ENCODE measurements around the gene PTPRM. TPM values are rescaled to one million over a fixed set of nuclear protein-coding genes. Genes with fewer than 3 reads are reported as not detected.

PTPRM gene
- total RNA-seq, 1 donor from 2014 or later = 104 TPM

DNA sequence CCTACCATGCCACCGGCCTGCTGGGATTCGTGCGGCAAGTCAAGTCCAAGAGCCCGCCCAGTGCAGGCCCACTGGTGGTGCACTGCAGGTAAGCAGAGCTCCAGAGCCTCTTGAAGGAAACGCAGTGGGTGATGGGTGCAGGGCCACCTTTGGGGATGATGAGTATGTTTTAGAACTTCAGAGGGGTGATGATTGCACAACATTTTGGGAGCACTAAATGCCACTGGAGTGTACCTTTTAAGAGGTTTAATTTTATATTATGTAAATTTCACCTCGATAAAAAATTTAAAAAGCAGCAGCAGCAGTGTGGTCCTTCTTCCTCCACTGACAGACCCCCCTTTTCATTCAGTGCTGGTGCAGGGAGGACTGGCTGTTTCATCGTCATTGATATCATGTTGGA is 809.0 kb downstream of the PTPRM start:
- DNase-seq = no peak

DNA sequence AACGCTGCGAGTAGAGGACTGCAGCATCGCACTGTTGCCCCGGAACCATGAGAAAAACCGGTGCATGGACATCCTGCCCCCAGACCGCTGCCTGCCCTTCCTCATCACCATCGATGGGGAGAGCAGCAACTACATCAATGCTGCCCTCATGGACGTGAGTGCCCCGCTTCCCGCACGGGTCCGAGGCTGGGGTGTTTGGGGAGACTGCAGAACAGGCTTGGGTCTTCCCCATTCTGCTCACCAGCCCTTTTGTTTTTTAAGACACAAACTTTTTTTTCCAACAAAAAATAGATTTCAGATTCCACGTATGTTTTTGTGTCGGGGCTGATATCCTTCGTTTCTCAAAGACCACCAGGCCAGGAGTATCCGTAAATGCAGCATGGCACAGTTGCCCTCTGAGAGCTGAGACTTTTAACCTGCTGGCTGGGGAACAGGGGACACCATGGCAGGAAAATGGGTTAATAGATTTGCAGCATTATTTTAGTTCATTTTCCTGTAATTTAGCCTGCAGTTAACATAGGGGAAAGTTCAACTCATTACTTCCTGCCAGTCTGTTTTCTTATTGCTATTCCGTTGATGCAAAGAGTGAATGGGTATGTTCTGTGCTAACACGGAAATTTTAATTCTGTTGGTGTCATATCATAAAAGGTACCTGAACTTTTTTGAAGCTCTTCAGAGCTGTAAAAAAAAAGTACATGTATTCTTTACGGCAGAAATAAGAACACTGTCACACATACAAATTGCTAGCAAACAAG is 812.2 kb downstream of the PTPRM start:
- DNase-seq = peak; percentile 26

- DNase-seq = no peak
Observed at GRCh38 chr18:8380006-8380405, 812.9 kb downstream of the PTPRM start.

DNA sequence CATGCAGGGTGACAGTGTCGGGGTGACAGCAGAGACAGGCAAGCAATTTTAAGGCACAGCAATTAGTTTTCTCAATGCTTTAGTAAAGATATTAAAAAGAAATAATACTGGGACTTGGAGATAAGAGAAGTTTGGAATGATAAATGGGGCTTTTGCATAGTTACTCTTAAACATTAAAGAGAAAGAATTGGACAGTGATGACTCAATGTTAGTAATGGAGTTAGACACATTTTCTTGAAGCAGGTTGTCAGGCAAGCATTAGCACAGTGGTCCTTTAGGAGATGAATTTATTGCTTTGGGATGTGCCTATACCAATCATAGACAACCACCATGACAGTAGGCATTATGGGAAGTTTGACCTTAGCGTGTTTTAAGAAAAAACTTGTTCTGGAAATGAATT is 813.8 kb downstream of the PTPRM start:
- DNase-seq = no peak

- no peak for DNase-seq
Observed at GRCh38 chr18:8381821-8382459, 814.8 kb downstream of the PTPRM start.

GRCh38 chr18:8385400-8385799 is 818.3 kb downstream of the PTPRM start:
- no peak for DNase-seq

DNA sequence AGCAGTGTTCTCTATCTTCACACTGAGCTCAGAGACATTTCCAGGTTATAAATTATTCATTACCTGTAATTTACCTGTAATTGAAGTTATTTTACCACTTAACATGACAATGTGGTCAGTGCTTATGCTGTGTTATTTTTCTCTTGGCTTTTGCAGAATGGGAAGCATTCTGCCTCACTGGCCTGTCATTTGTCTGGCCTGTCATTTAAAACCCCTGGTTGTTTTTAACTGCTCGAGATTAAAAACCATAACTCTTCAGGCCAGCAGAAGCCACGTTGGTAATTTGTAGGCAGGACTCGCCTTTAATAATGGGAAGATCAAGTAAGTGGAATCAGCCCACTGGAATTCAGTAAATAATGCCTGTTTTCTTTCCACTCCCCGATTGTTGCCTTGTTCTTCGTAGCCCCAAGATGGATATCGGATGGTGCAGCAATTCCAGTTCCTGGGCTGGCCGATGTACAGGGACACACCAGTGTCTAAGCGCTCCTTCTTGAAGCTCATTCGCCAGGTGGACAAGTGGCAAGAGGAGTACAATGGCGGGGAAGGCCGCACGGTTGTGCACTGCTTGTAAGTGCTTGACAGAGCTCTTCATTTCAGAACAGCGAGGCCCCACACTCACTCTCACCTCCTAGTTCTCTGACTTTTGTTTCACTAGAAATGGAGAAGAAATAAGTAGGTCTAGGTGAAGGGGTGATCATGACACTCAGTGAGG is 819.7 kb downstream of the PTPRM start:
- no peak for DNase-seq

DNA sequence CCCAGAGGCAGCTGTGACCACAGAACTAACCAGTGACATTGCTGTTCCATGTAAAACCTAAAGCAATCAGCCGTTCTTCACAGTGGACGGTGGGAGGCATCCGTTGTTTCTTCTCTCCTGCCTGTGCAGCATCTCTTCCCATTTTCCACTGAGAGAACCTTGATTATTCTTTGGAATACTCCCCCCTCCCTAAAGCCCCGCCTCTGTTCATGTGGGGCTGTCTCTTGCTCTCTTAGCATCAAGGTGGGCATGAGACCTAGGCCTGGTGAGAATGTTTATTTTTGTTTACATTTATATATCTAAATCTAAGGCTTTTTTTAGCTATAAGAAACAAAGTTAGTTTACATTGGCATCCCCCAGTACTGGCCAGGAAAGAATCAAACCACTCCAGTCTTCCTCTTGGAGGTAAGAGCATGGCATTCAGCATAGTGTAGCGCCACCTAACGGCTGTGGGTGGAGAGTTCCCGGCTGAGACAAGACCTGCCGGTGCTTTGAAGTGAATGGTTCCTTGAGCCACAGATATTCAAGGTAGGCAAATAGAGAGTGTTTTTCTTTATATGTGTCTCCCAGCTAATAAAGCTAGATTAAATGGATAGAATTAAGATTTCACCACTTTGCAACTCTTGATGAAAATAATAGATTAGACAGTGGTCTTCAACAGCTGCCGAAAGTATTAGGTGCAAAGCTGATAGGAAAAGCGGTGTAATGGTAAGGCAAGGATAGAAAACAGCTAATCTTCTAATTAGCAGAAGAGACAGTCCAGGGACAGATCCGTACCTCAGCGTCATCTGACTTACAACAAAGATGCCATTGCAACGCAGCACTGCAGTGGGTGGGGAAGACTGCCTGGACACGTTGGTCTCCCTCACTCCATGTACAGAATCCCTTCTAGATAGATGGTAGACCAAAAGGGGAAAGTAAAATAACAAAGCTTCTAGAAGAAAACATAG is 822.5 kb downstream of the PTPRM start:
- DNase-seq = peak; percentile 91

DNA sequence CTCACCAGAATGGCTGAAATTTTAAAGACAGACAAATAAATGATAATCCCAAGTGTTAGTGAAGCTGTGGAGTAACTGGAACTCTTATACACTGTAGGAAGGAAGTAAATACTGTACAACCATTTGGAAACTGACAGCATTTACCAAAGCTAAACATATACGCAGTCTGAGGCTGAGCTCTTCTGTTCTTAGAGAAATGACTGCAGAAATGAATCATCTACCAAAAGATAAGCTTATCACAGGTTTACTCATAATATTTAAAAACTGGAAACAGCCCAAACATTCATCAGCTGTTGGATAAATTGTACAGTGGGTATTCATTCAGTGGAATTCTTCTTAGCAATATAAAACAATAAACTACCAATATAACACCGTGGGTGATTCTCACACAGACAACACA is 824.0 kb downstream of the PTPRM start:
- peak; percentile 2 for DNase-seq

DNA sequence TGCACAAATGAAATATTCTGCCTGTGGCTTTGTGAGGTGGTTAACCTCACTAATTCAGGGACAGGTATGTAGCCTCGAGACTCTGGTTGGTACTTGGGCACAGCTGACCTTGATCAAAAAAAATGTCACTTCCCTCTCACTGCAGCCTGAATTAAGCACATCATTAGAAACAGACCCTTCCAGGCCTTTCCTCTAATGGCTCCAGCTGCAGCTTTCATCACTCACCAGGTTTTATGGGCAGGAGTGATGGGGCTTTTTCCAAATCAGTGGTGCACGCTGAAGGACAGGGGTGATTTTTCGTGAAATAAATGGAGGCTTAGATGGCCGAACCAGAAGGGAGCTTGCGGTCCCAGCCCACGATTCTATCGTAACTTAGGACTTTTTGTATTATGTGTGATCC is 829.1 kb downstream of the PTPRM start:
- no peak for DNase-seq

GRCh38 chr18:8397034-8397433 is 829.9 kb downstream of the PTPRM start:
- DNase-seq = no peak

- no peak for DNase-seq
Observed at GRCh38 chr18:8399138-8399537, 832.0 kb downstream of the PTPRM start.

- no peak for DNase-seq
Observed at GRCh38 chr18:8400193-8400752, 833.2 kb downstream of the PTPRM start.

DNA sequence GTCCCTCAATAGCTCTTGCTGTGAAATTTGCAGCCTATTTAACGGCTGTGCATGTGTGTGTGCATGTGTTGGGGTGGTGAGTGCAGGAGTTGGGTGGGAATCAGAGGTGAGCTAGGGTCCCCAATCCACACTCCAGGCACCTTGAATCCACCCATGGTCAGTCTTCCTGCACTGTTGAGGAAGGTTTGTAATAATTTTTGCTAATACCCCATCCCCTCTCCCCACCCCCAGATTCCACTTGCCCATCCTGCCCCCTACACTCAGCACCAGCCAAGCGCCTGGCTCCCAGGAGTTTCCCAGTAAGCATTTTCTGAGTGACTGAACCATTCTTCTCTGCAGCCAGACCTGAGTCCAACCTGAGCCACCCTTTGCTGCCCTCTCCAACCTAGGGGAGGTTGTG is 833.7 kb downstream of the PTPRM start:
- no peak for DNase-seq

- DNase-seq = no peak
Observed at GRCh38 chr18:8401606-8402005, 834.5 kb downstream of the PTPRM start.

GRCh38 chr18:8402237-8402636 is 835.1 kb downstream of the PTPRM start:
- no peak for DNase-seq

GRCh38 chr18:8403713-8404112 is 836.6 kb downstream of the PTPRM start:
- no peak for DNase-seq

- DNase-seq = no peak
Observed at GRCh38 chr18:8406186-8406867, 839.2 kb downstream of the PTPRM start.

DNA sequence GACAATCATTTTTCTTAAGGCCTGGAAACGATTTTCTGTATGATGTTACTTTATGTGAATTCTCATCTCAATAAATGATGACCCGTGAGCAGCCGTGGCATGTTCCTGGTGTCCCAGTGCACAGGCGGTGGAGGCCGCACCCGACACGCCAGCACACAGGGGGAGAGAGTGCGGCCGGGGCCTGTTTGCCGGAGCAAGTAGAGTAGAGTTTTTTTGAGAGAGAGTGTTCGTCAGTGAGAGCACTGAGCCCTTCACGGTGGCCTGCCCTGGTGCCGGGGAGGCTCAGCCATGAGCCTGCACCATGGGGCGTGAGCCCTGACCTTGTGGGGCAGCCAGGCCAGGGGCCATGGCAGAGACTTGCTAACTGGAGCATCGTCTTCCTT is 839.7 kb downstream of the PTPRM start:
- DNase-seq = no peak

GRCh38 chr18:8409151-8409550 is 842.0 kb downstream of the PTPRM start:
- DNase-seq = no peak

GRCh38 chr18:8411492-8411891 is 844.4 kb downstream of the PTPRM start:
- DNase-seq = no peak

DNA sequence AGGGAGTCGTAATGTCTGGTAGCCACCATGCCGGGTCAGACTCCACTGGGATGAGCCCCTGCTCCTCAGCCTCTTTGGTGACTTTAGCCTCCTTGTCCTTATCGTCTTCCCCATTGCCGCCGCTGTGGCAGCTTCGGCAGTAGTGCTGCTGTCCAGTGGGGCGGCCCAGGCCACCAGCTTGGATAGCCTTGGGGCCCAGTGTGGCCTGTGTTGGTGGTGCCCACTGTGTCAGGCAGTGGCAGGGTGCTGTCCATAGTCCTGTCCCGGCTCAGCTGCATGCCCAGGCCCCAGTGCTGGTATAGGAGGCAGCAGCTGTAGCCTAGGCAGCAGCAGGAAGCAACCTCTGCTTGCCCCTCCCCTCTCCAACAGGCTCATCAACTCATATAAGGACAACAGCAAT is 845.0 kb downstream of the PTPRM start:
- no peak for DNase-seq
